OCI-LY1 (cell line): ENCODE results near the gene RNF175.

Source experiments
- H2AFZ ChIP-seq: fragments of 200-600 bp; sonication (generic), shearing (Covaris generic); 2 replicates; pipeline ENCODE4 v1.6.0; 2014; ENCODE audit warnings: antibody characterized with exemption, mild to moderate bottlenecking, low read length
- H3F3A ChIP-seq: fragments of 200-600 bp; sonication (generic), shearing (Covaris generic); 2 replicates; pipeline ENCODE4 v1.6.0; 2014; ENCODE audit warnings: mild to moderate bottlenecking, antibody characterized with exemption, low read length, moderate library complexity; ENCODE audit not compliant: insufficient read depth
- H3K27ac ChIP-seq: fragments of 200-600 bp; sonication (generic); 2 replicates; pipeline ENCODE4 v1.5.1; 2014; ENCODE audit warnings: low read length, mixed run types, mild to moderate bottlenecking, low read depth; ENCODE audit not compliant: poor library complexity, severe bottlenecking
- H3K27me3 ChIP-seq: fragments of 200-600 bp; sonication (generic); 2 replicates; pipeline ENCODE4 v1.6.0; 2014; ENCODE audit warnings: antibody characterized with exemption, mild to moderate bottlenecking, low read length, moderate library complexity; ENCODE audit not compliant: insufficient read depth
- H3K36me3 ChIP-seq: fragments of 200-600 bp; sonication (generic); 2 replicates; pipeline ENCODE4 v1.6.1; 2014; ENCODE audit warnings: mild to moderate bottlenecking, antibody characterized with exemption, low read length, moderate library complexity, mixed read lengths; ENCODE audit not compliant: insufficient read depth
- H3K4me1 ChIP-seq: fragments of 200-600 bp; sonication (generic); 2 replicates; pipeline ENCODE4 v1.5.1; 2014; ENCODE audit warnings: mild to moderate bottlenecking, low read length, moderate library complexity; ENCODE audit not compliant: insufficient read depth, severe bottlenecking
- H3K4me2 ChIP-seq: fragments of 200-600 bp; sonication (generic), shearing (Covaris generic); 2 replicates; pipeline ENCODE4 v1.6.1; 2014; ENCODE audit warnings: low read length
- H3K4me3 ChIP-seq: fragments of 200-600 bp; sonication (generic); 2 replicates; pipeline ENCODE4 v1.5.1; 2014; ENCODE audit warnings: low read length, low read depth, mild to moderate bottlenecking, mixed read lengths; ENCODE audit not compliant: poor library complexity, severe bottlenecking
- H3K79me2 ChIP-seq: fragments of 200-600 bp; shearing (Covaris generic); 2 replicates; pipeline ENCODE4 v1.6.1; 2016; ENCODE audit warnings: mixed run types, low read length, mixed read lengths; ENCODE audit not compliant: insufficient read depth
- H3K9ac ChIP-seq: fragments of 200-600 bp; sonication (generic), shearing (Covaris generic); 2 replicates; pipeline ENCODE4 v1.6.1; 2014; ENCODE audit warnings: mild to moderate bottlenecking, low read length, mixed read lengths
- H3K9me2 ChIP-seq: fragments of 200-600 bp; sonication (generic), shearing (Covaris generic); 2 replicates; pipeline ENCODE4 v1.6.1; 2014; ENCODE audit warnings: low read depth, mild to moderate bottlenecking, low read length, mixed read lengths
- H3K9me3 ChIP-seq: fragments of 200-600 bp; shearing (Covaris generic); 2 replicates; pipeline ENCODE4 v1.6.1; 2014; ENCODE audit warnings: low read length, mixed read lengths
- H4K20me1 ChIP-seq: fragments of 200-600 bp; sonication (generic), shearing (Covaris generic); 2 replicates; pipeline ENCODE4 v1.6.0; 2016; ENCODE audit warnings: mild to moderate bottlenecking, low read length; ENCODE audit not compliant: insufficient read depth
- CTCF ChIP-seq: fragments of 200-600 bp; sonication (generic), shearing (Covaris generic); IDR thresholded peaks from 2 replicates; pipeline ENCODE4 v1.5.1; 2017; ENCODE audit warnings: mild to moderate bottlenecking, antibody characterized with exemption, low read length, moderate library complexity, mixed read lengths
- EZH2 ChIP-seq: fragments of 200-600 bp; sonication (generic), shearing (Covaris generic); IDR thresholded peaks from 2 replicates; pipeline ENCODE4 v1.8.0; 2017; ENCODE audit warnings: borderline replicate concordance, mixed run types, mild to moderate bottlenecking, antibody characterized with exemption, low read length, moderate library complexity, mixed read lengths

The RNF175 gene

GRCh38 chr4:153729895-153730294, 29.9 kb downstream of the RNF175 start:
- Histone ChIP-seq H3K27ac (no peak overlapping the region), H3K4me2 (no peak overlapping the region)

GRCh38 chr4:153728660-153729059, 31.2 kb downstream of the RNF175 start:
- no peaks in the 10 kb centered on the region for H3K79me2 ChIP-seq
- no peaks in the 10 kb centered on the region for H3K9me2 ChIP-seq
- no peaks in the 10 kb centered on the region for H3F3A ChIP-seq
- H3K4me1 ChIP-seq = no peaks in the 10 kb centered on the region
- H4K20me1 ChIP-seq = no peaks in the 10 kb centered on the region
- no peak overlapping the region for H3K4me3 ChIP-seq
- H3K9ac ChIP-seq = no peak overlapping the region
- no peak overlapping the region for H3K4me2 ChIP-seq
- no peaks in the 10 kb centered on the region for H3K9me3 ChIP-seq
- H3K27me3 ChIP-seq = no peaks in the 10 kb centered on the region
- H3K36me3 ChIP-seq = no peaks in the 10 kb centered on the region
- no peak overlapping the region for H2AFZ ChIP-seq
- H3K27ac ChIP-seq = no peak overlapping the region
- TF ChIP-seq CTCF (no peak), EZH2 (no peak)

More at GRCh38 chr4:153729895-153730294, 29.9 kb downstream of the RNF175 start:
- Histone ChIP-seq H3K27me3 (no peaks in the 10 kb centered on the region), H3K4me3 (no peak overlapping the region), H3K36me3 (no peaks in the 10 kb centered on the region), H3F3A (no peaks in the 10 kb centered on the region), H4K20me1 (no peaks in the 10 kb centered on the region), H2AFZ (no peak overlapping the region), H3K4me1 (no peaks in the 10 kb centered on the region), H3K9ac (no peak overlapping the region), H3K9me2 (no peaks in the 10 kb centered on the region), H3K79me2 (no peaks in the 10 kb centered on the region), H3K9me3 (no peaks in the 10 kb centered on the region)
- TF ChIP-seq EZH2 = no peak
- TF ChIP-seq CTCF = no peak

- Histone ChIP-seq H3K27ac (no peak overlapping the region), H3K4me1 (no peaks in the 10 kb centered on the region), H3K9ac (no peak overlapping the region)
These were observed 31.7 kb downstream of the RNF175 start for GRCh38 chr4:153728151-153728550.

More at GRCh38 chr4:153728151-153728550, 31.7 kb downstream of the RNF175 start:
- no peaks in the 10 kb centered on the region for H3K9me3 ChIP-seq
- H3K79me2 ChIP-seq = no peaks in the 10 kb centered on the region
- H3K9me2 ChIP-seq = no peaks in the 10 kb centered on the region
- no peaks in the 10 kb centered on the region for H3K27me3 ChIP-seq
- no peaks in the 10 kb centered on the region for H4K20me1 ChIP-seq
- no peak overlapping the region for H3K4me2 ChIP-seq
- H2AFZ ChIP-seq = no peak overlapping the region
- no peaks in the 10 kb centered on the region for H3F3A ChIP-seq
- no peaks in the 10 kb centered on the region for H3K36me3 ChIP-seq
- TF ChIP-seq CTCF (no peak), EZH2 (no peak)
- no peak overlapping the region for H3K4me3 ChIP-seq
